Measurements from ENCODE around the gene UBAP2. TPM values are rescaled to one million over a fixed set of nuclear protein-coding genes. Genes with fewer than 3 reads are reported as not detected.

UBAP2 gene
- total and polyA plus RNA-seq, 2 donors (not counting 3 experiments of a cell fraction or from before 2014, with no cell fraction given) = 43.2 to 55.8 TPM

GRCh38 chr9:33924978-33925797 is 123.5 kb downstream of the UBAP2 start:
- TF ChIP-seq MYC (IDR thresholded peaks at IDR 0.05; ENCODE audit: low read depth, low read length) (no peak), POLR2AphosphoS5 (IDR thresholded peaks at IDR 0.05; ENCODE audit: insufficient read depth, low read depth, low read length) (peak; percentile 12), CTCF (IDR thresholded peaks at IDR 0.05; ENCODE audit: extremely low read depth in 1 of 2, insufficient read depth in 1 of 2, low read depth in 1 of 2, low read length in 2 of 2) (peak; percentile 70 to 79), EZH2 (IDR thresholded peaks at IDR 0.05; ENCODE audit: borderline replicate concordance, low read depth, low read length, severe bottlenecking) (no peak)
- CTCF ChIA-PET = interaction anchor here (0.6 to 4.3 kb wide), 21 partner anchors 9 to 301 kb away, joined by 3 to 74 read pairs (median 4); partner anchors contain the start of gene UBAP2
- H3K4me2 ChIP-seq (ENCODE audit: insufficient read depth, low read length) = no peak overlapping the region
- no peaks in the 10 kb centered on the region for H3K9me3 ChIP-seq (replicated peaks; ENCODE audit: control insufficient read depth, insufficient read depth, low read length)
- no peaks in the 10 kb centered on the region for H3K9me1 ChIP-seq (replicated peaks; ENCODE audit: control insufficient read depth, extremely low read depth, insufficient read depth, low read length)
- peaks cover 2% of the 10 kb centered on the region for H3K79me2 ChIP-seq (ENCODE audit: control insufficient read depth, insufficient read depth, low read length)
- no peaks in the 10 kb centered on the region for H3K4me1 ChIP-seq (ENCODE audit: control insufficient read depth, extremely low read depth, insufficient read depth, low read length)
- POLR2A ChIA-PET = interaction anchor here (1.1 kb wide), 1 partner anchor 149 kb away, joined by 4 read pairs; no protein-coding TSS in a partner anchor
- FAIRE-seq = peak; percentile 81
- intact Hi-C loops (cut with micrococcal nuclease) = loop anchor here (1.0 to 5.0 kb wide), 4 partner anchors 98 to 188 kb away; no protein-coding TSS in a partner anchor
- no peak overlapping the region for H2AFZ ChIP-seq (ENCODE audit: low read depth, low read length)
- BruUV-seq (replicated peaks) = no TSS peak
- H3K27ac ChIP-seq (ENCODE audit: insufficient read depth, low read depth, low read length) = no peak overlapping the region
- no peak overlapping the region for H3K4me3 ChIP-seq (replicated peaks in 1 of 3; ENCODE audit: insufficient read depth in 1 of 3, low read depth in 1 of 3, low read length in 3 of 3)
- DNase-seq (ENCODE audit: low read depth, low spot score) = peak; percentile 61
- dilution Hi-C loops (cut with MboI; ENCODE audit: extremely low pct_ligation_motif_present, low sequenced_read_pairs) = no loop called here
- no peaks in the 10 kb centered on the region for H4K20me1 ChIP-seq (replicated peaks; ENCODE audit: control insufficient read depth, extremely low read depth, insufficient read depth, low read length)
- peaks cover 22 to 75% of the 10 kb centered on the region in 2 experiments for H3K36me3 ChIP-seq (ENCODE audit: control insufficient read depth in 2 of 2, extremely low read depth in 1 of 2, insufficient read depth in 2 of 2, low read length in 2 of 2)
- no peaks in the 10 kb centered on the region for H3K27me3 ChIP-seq (ENCODE audit: control insufficient read depth in 2 of 2, insufficient read depth in 2 of 2, low read length in 2 of 2)
- no peak overlapping the region for H3K9ac ChIP-seq (replicated peaks; ENCODE audit: extremely low read depth, insufficient read depth, low read length)

Data from endothelial cell of umbilical vein (primary cell).